ENCODE data around the gene MYO7A.

MYO7A gene

DNA sequence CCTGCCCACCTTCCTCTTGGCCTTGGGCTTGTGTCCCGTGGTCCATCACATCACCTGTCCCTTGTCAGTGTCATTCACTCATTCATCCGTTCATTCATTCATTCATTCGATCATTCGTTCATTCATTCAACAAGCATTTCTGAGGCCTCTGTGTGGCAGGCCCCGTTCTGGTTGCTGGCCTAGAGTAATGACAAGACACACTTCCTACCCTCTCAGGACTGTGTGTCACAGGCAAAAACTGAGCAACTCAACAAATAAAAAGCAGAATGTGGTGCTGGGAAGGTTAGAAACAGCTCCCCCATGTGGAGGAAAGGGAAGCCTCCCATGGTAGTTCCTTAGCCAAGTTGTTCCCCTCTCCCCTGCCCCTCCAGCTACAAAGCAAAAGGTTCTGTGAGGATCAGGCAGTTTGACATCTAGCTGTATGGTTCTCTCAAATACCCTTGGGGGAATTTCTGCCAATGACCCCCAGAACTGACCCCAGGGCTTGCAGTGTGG is 27.0 kb upstream of the MYO7A start:
- H3K4me3 ChIP-seq (ENCODE audit: low read length) = no peak overlapping the region
- TF ChIP-seq, protein P1, sequence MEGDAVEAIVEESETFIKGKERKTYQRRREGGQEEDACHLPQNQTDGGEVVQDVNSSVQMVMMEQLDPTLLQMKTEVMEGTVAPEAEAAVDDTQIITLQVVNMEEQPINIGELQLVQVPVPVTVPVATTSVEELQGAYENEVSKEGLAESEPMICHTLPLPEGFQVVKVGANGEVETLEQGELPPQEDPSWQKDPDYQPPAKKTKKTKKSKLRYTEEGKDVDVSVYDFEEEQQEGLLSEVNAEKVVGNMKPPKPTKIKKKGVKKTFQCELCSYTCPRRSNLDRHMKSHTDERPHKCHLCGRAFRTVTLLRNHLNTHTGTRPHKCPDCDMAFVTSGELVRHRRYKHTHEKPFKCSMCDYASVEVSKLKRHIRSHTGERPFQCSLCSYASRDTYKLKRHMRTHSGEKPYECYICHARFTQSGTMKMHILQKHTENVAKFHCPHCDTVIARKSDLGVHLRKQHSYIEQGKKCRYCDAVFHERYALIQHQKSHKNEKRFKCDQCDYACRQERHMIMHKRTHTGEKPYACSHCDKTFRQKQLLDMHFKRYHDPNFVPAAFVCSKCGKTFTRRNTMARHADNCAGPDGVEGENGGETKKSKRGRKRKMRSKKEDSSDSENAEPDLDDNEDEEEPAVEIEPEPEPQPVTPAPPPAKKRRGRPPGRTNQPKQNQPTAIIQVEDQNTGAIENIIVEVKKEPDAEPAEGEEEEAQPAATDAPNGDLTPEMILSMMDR (IDR thresholded peaks at IDR 0.05; ENCODE audit: insufficient read depth, low read depth, low read length, missing control alignments) = peak; percentile 55
- peak; percentile 31 for DNase-seq (ENCODE audit: low read depth)

DNA sequence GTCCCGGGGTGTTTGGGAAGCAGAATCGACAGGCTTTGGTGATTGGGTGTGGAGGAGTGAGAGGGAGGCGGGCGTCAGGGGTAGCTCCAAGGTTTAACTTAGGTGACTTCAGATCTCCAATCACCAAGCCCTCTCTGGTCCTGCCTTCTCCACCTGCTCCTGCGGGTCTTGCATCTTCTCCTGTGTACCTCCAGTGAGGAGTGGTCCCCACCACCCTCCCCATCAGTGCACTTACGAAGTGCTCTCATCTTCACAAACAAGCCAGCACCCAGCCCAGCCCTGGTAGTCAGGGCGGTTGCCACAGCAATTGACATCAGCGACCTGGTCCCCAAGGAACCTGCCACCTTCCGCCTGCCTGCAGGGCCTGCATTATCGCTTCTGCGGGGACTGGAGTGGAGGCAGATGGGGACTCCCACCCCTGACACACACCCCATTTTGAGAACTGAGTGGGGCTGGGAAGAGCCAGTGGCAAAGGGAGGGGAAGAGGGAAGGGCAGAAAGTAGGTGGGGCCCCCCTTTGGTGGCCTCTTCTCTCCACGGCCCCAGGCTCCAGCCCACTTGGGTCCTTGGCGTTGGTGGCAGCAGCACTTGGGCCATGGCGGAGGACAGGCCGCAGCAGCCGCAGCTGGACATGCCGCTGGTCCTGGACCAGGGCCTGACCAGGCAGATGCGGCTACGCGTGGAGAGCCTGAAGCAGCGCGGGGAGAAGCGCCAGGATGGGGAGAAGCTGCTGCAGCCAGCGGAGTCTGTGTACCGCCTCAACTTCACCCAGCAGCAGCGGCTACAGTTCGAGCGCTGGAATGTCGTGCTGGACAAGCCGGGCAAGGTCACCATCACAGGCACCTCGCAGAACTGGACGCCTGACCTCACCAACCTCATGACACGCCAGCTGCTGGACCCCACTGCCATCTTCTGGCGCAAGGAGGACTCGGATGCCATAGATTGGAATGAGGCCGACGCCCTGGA is 25.5 kb upstream of the MYO7A start, which contains the start of gene OMP:
Gene OMP, plus strand, starts transcription at position 595 of the 965 bp plus-strand sequence. Its CDS starts 0 bp downstream, at position 595.
- no peak within 1 kb of the TSS for H3K4me3 ChIP-seq (ENCODE audit: low read length)
- TF ChIP-seq, protein P1 (IDR thresholded peaks at IDR 0.05; ENCODE audit: insufficient read depth, low read depth, low read length, missing control alignments) = no peak
- DNase-seq (ENCODE audit: low read depth) = no peak

DNA sequence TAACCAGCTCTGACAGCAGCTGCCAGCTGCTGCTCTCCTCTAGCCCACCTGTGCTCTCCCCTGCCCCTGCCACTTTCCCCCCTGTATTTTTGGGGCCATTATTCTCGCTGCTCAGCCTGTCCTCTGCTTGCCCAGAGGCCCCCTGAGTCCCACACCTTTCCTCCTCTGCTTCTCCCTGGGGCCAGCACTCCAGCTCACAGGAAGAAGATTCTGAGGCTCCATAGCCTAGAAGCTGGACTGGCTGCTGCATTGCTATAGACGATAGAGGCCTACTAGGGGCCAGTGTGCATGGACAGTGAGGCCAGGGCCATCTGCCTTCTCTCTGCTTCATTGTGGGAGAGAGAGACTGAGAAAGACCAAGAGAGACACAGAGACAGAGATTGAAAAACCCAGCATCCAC is 24.7 kb upstream of the MYO7A start:
- DNase-seq (ENCODE audit: low read depth) = no peak
- H3K4me3 ChIP-seq (ENCODE audit: low read length) = no peak overlapping the region
- TF ChIP-seq, protein P1 (IDR thresholded peaks at IDR 0.05; ENCODE audit: insufficient read depth, low read depth, low read length, missing control alignments) = no peak

DNA sequence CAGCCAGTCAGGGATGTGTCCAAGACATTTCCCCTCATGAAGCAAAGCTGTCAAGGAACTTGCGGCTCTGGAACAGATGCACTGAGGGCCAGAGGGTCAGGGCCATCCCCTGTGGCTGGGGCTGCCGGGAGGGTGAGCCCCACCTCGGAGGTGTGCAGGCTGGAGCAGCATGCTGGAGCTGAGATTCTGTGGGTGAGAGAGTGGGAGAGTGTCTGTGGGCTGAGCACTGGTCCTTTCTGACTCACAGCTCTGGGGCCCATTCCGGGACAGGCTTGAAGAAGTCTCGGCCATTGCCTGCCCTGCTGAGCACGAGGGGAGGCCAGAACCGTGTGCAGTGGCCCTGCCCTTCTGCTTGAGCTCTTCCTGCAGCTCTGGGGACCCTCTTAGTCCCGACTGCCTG is 23.3 kb upstream of the MYO7A start:
- DNase-seq (ENCODE audit: low read depth) = no peak
- H3K4me3 ChIP-seq (ENCODE audit: low read length) = no peak overlapping the region
- TF ChIP-seq, protein P1 (IDR thresholded peaks at IDR 0.05; ENCODE audit: insufficient read depth, low read depth, low read length, missing control alignments) = no peak

DNA sequence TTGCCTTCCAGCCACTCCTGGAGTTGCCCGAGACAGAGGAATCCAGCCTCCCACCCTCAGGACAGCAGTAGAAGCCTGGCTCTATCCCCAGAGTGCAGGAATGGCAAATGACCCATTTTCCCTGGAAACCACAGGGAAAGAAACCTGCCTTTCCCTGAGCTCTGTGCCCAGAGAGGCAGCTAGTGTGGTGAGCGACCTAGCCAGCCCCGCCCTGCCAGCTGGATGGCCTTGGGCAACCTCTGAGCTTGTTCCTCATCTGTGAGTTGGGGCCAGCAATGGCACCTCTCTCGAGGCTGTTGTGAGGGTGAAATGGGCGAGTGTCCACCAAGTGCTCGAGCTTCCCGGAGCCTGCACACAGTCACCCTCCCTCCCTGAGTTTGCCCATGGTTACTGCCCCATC is 21.7 kb upstream of the MYO7A start:
- no peak overlapping the region for H3K4me3 ChIP-seq (ENCODE audit: low read length)
- TF ChIP-seq, protein P1 (IDR thresholded peaks at IDR 0.05; ENCODE audit: insufficient read depth, low read depth, low read length, missing control alignments) = no peak
- no peak for DNase-seq (ENCODE audit: low read depth)

DNA sequence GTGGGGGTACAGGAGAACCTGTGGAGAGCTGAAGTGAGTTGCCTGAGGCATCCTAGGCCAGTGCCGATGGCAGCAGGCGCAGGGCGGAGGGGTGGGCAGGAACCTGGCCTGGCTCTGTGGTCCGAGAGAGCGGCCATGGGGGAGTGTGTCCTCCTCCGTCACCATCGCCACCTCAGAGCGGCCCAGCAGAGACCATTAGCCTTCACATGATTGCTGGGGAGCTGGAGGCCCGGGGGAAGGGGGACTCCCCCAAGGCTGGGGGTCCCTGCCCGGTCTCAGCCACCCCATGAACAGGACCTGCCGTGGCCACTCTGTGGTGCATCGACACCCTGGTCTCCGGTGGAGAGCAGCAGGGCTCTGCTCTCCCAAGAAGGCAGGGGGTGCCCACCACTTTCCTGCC is 21.3 kb upstream of the MYO7A start:
- no peak overlapping the region for H3K4me3 ChIP-seq (ENCODE audit: low read length)
- TF ChIP-seq, protein P1 (IDR thresholded peaks at IDR 0.05; ENCODE audit: insufficient read depth, low read depth, low read length, missing control alignments) = no peak
- DNase-seq (ENCODE audit: low read depth) = no peak

Measured in epithelial cell of esophagus (primary cell).